ENCODE measurements around the gene GFOD2. TPM values are rescaled to one million over a fixed set of nuclear protein-coding genes. Genes with fewer than 3 reads are reported as not detected.
A peak's percentile ranks its signal among the peaks of the same experiment; 100 is the strongest.
"Not testable (repeated sequence)": the region's sequence is repeated elsewhere in the genome, so short reads cannot be mapped to it uniquely, and the experiment has no call there.

The GFOD2 gene
- total RNA-seq, 1 donor from 2014 or later = 12.5 TPM

DNA sequence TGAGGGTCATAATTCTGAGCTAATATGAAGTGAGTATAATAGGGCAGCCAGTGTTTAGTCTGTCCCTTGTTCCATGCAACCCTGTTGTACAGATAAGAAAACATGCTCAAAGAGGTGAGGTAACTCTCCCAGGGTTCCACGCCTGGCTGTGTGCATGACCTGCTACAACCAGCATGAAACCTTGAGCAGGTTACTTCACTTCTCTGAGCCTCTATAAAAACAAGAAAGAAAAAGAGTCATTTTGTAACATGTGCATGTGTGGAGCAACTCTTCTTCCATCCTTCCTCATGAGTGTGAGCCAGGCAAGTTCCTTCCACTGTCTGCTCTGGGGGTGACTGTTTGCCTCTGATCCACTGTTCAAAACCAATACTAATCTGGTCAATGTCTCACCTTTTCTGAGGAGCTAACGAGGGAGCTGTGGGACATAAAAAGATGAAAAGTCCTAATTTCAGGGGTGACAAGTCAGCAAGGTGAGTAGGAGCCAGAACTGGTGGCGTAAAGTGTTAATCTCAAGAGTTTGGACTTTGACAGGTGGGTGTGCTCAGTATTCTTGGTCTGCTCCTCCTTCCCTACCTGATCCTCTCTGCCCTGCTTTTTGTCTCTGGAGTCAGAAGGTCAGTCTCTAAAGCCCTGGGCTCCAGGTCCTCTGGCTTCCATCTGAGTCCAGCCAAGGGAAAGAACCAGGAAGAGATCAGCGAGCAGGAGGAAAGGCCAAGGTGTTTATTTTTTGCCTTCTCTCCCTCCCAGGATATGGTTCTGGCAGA, 21.5 kb downstream of the GFOD2 start:
- Histone ChIP-seq H3K9ac (ENCODE audit: low read depth in 1 of 3, low read length in 3 of 3) (no peak overlapping the region), H3K9me3 (ENCODE audit: control insufficient read depth in 3 of 3, low read length in 3 of 3) (no peaks in the 10 kb centered on the region), H3K4me3 (ENCODE audit: low read length in 3 of 3) (no peak overlapping the region), H3K36me3 (ENCODE audit: control insufficient read depth in 3 of 3, insufficient read depth in 3 of 3, low read length in 3 of 3) (no peaks in the 10 kb centered on the region), H3K27ac (ENCODE audit: low read depth, low read length) (no peak overlapping the region), H3K4me1 (ENCODE audit: control insufficient read depth in 3 of 3, insufficient read depth in 3 of 3, low read length in 3 of 3) (no peaks in the 10 kb centered on the region), H3K27me3 (ENCODE audit: control insufficient read depth in 3 of 3, insufficient read depth in 3 of 3, low read length in 3 of 3) (no peaks in the 10 kb centered on the region)

DNA sequence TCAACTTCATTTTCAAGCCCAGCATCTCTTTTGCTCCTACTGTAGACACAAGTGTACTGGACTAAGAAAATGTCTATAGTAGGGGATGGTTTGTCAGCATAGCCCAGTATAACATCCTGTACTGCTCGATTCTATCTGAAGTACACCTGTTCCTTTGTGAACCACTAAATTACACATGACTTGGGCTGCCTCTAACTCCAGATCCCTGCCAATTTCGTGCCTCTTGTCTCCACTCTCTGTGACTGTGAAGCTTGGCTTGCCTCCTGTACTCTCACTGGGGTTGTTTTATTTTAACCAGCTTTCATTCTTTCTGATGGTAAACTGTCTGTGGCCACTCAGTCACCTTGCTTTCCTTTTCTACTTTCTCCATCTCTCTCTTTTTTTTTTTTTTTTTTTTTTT, 24.5 kb downstream of the GFOD2 start:
- Histone ChIP-seq H3K4me3 (ENCODE audit: low read length in 3 of 3) (no peak overlapping the region), H3K36me3 (ENCODE audit: control insufficient read depth in 3 of 3, insufficient read depth in 3 of 3, low read length in 3 of 3) (no peaks in the 10 kb centered on the region), H3K27me3 (ENCODE audit: control insufficient read depth in 3 of 3, insufficient read depth in 3 of 3, low read length in 3 of 3) (no peaks in the 10 kb centered on the region), H3K9ac (ENCODE audit: low read depth in 1 of 3, low read length in 3 of 3) (peak overlapping the region in 1 of 3 donors; percentile 30), H3K27ac (ENCODE audit: low read depth, low read length) (no peak overlapping the region), H3K4me1 (ENCODE audit: control insufficient read depth in 3 of 3, insufficient read depth in 3 of 3, low read length in 3 of 3) (no peaks in the 10 kb centered on the region), H3K9me3 (ENCODE audit: control insufficient read depth in 3 of 3, low read length in 3 of 3) (no peaks in the 10 kb centered on the region)

DNA sequence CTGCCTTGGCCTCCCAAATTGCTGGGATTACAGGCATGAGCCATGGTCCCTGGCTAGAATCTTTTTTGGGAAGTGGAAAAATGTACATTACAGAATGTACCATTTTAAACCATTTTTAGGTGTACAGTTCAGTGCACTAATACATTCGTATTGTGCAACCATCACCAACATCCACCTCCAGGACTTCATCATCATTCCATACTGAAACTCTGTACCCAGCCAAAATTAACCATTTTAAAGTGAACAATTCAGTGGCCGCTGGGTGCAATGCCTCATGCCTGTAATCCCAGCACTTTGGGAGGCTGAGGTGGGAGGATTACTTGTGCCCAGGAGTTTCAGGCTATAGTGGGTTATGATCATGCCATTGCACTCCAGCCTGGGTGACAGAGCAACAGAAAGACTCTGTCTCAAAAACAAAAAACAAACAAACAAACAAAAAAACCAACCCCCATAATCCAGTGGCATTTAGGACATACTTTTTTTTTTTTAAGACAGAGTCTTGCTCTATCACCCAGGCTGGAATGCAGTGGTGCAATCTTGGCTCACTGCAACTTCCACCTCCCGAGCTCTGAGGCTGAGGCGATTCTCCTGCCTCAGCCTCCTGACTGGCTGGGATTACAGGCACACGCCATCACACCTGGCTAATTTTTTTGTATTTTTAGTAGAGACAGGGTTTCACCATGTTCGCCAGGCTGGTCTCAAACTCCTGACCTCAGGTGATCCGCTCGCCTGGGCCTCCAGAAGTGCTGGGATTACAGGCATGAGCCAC, 25.4 kb downstream of the GFOD2 start:
- H3K36me3 ChIP-seq (ENCODE audit: control insufficient read depth in 3 of 3, insufficient read depth in 3 of 3, low read length in 3 of 3); H3K27me3 ChIP-seq (ENCODE audit: control insufficient read depth in 3 of 3, insufficient read depth in 3 of 3, low read length in 3 of 3); H3K9me3 ChIP-seq (ENCODE audit: control insufficient read depth in 3 of 3, low read length in 3 of 3); H3K9ac ChIP-seq (ENCODE audit: low read depth in 1 of 3, low read length in 3 of 3); H3K27ac ChIP-seq (ENCODE audit: low read depth, low read length); H3K4me1 ChIP-seq (ENCODE audit: control insufficient read depth in 3 of 3, insufficient read depth in 3 of 3, low read length in 3 of 3); H3K4me3 ChIP-seq (ENCODE audit: low read length in 3 of 3): not testable (repeated sequence)

DNA sequence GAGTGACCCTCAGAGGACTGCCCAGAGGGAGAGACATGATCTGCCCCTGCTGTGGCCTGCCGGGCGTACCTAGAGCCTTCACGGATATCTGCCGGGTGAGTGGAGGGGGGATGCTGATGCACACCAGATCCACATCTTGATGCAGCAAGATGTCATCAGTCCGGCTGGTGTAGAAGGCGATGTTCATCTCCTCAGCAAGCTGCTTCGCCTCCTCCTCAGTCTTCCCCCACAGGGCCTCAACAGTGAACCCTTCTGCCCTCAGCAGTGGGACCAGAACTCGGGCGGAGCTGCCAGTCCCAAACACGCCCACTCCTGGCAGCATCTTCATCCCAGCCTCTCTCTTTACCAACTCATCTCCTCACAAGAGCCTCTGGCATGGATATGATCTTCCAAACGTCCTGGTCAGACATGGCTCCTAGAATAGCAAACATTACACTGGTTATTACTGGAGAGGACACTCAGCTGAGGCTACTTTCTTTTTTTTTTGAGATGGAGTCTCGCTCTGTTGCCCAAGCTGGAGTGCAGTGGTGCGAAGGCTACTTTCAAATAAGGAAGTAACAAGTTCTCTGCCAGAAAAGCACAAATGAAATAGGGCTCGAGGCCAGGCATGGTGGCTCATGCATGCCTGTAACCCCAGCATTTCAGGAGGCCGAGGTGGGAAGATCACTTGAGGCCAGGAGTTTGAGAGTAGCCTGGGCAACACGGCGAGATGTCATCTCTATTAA, 33.6 kb downstream of the GFOD2 start:
- peak overlapping the region; percentile 16 for H3K27ac ChIP-seq (ENCODE audit: low read depth, low read length)
- no peaks in the 10 kb centered on the region for H3K9me3 ChIP-seq (ENCODE audit: control insufficient read depth in 3 of 3, low read length in 3 of 3)
- H3K4me3 ChIP-seq (ENCODE audit: low read length in 3 of 3) = no peak overlapping the region
- H3K4me1 ChIP-seq (ENCODE audit: control insufficient read depth in 3 of 3, insufficient read depth in 3 of 3, low read length in 3 of 3) = peaks cover 3 to 9% (median 5%) of the 10 kb centered on the region in 3 donors
- H3K36me3 ChIP-seq (ENCODE audit: control insufficient read depth in 3 of 3, insufficient read depth in 3 of 3, low read length in 3 of 3) = peaks cover 8 to 11% (median 8%) of the 10 kb centered on the region in 3 donors
- no peak overlapping the region for H3K9ac ChIP-seq (ENCODE audit: low read depth in 1 of 3, low read length in 3 of 3)
- H3K27me3 ChIP-seq (ENCODE audit: control insufficient read depth in 3 of 3, insufficient read depth in 3 of 3, low read length in 3 of 3) = no peaks in the 10 kb centered on the region

DNA sequence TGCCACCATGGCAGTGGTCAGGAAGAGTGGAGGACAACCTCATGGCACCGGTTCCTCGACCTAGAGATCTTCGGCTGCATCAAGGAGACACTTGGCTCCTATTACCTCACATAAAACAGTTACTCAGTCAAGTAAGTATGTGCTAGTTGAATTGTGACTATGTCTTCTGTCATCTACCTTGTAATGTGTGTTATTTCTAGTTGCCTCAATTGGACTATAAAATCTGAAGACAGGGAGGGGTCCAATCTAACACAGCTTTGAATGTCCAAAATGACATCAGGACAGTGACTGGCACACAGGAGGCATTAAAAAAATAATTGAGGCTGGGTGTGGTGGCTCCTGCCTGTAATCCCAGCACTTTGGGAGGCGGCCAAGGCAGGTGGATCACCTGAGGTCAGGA, 35.3 kb downstream of the GFOD2 start:
- Histone ChIP-seq H3K4me3 (ENCODE audit: low read length in 3 of 3) (no peak overlapping the region), H3K27me3 (ENCODE audit: control insufficient read depth in 3 of 3, insufficient read depth in 3 of 3, low read length in 3 of 3) (no peaks in the 10 kb centered on the region), H3K36me3 (ENCODE audit: control insufficient read depth in 3 of 3, insufficient read depth in 3 of 3, low read length in 3 of 3) (peaks cover 8 to 11% (median 8%) of the 10 kb centered on the region in 3 donors), H3K9ac (ENCODE audit: low read depth in 1 of 3, low read length in 3 of 3) (no peak overlapping the region), H3K4me1 (ENCODE audit: control insufficient read depth in 3 of 3, insufficient read depth in 3 of 3, low read length in 3 of 3) (peaks cover 3 to 9% (median 5%) of the 10 kb centered on the region in 3 donors), H3K9me3 (ENCODE audit: control insufficient read depth in 3 of 3, low read length in 3 of 3) (no peaks in the 10 kb centered on the region), H3K27ac (ENCODE audit: low read depth, low read length) (no peak overlapping the region)

DNA sequence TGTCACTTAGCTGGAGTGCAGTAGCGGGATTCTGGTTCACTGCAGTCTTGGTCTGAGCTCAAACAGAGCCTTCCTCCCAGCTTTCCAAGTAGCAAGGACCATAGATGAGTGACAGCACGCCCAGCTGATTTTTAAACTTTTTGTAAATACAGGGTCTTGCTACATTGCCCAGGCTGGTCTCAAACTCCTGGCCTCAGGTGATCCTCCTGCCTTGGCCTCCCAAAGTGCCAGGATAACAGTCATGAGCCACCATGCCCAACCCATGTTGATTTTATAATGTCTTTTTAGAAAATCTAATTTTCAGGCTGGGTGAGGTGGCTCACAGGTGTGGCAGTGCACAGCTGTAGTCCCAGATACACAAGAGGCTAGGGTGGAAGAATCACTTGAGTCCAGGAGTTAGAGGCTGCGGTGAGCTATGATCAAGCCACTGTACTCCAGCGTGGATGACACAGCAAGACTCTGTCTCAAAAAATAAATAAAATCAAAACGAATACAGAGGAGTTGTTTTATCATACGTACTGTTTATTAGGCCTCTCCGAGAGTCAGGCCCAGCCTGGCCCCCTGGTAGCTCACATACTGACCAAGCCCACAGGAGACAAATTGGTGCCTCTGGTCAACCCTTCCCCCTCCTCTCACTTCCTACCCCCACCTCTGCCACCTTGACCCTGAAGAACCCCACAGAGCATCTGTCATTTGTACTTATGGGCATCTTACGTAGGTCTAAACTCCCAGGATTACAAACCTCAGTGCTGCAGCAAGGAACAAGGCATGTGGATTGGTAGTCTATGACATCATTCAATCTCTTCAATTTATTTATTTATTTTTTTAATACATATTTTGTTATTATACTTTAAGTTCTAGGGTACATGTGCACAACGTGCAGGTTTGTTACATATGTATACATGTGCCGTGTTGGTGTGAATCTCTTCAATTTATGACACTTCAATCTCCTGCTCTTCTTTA, 38.9 kb downstream of the GFOD2 start:
- H3K9me3 ChIP-seq (ENCODE audit: control insufficient read depth in 3 of 3, low read length in 3 of 3) = no peaks in the 10 kb centered on the region
- no peak overlapping the region for H3K4me3 ChIP-seq (ENCODE audit: low read length in 3 of 3)
- no peak overlapping the region for H3K9ac ChIP-seq (ENCODE audit: low read depth in 1 of 3, low read length in 3 of 3)
- H3K27me3 ChIP-seq (ENCODE audit: control insufficient read depth in 3 of 3, insufficient read depth in 3 of 3, low read length in 3 of 3) = no peaks in the 10 kb centered on the region
- no peak overlapping the region for H3K27ac ChIP-seq (ENCODE audit: low read depth, low read length)
- H3K4me1 ChIP-seq (ENCODE audit: control insufficient read depth in 3 of 3, insufficient read depth in 3 of 3, low read length in 3 of 3) = peaks cover under 1 to 3% (median under 1%) of the 10 kb centered on the region in 3 donors
- peaks cover 4 to 9% (median 6%) of the 10 kb centered on the region in 3 donors for H3K36me3 ChIP-seq (ENCODE audit: control insufficient read depth in 3 of 3, insufficient read depth in 3 of 3, low read length in 3 of 3)

DNA sequence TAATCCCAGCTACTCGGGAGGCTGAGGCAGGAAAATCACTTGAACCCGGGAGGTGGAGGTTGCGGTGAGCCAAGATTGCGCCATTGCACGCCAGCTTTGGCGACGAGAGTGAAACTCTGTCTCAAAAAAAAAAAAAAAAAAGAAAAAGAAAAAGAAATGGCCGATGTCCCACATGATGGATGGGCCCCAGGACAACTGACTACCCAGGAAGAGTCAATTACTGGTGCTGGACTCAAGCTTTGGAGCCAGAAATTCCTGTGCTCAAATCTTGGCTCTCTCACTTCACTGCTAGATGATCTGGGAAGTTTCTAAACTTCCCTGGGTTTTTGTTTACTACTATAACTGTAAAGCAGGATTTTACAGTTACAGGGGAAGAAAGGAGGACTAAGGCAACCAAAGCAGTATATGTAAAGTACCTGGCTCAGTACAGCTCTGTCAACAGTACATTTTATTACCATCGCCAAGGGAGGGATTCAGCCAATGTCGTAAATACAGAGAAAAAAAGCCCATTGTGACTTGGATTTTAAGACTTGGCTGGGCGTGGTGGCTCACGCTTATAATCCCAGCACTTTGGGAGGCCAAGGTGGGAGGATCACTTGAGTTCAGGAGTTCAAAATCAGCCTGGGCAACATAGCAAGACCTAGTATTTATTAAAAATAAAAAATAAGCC, 40.6 kb downstream of the GFOD2 start:
- Histone ChIP-seq H3K27me3 (ENCODE audit: control insufficient read depth in 3 of 3, insufficient read depth in 3 of 3, low read length in 3 of 3) (no peaks in the 10 kb centered on the region), H3K36me3 (ENCODE audit: control insufficient read depth in 3 of 3, insufficient read depth in 3 of 3, low read length in 3 of 3) (peaks cover 0 to 5% (median 4%) of the 10 kb centered on the region in 3 donors)

DNA sequence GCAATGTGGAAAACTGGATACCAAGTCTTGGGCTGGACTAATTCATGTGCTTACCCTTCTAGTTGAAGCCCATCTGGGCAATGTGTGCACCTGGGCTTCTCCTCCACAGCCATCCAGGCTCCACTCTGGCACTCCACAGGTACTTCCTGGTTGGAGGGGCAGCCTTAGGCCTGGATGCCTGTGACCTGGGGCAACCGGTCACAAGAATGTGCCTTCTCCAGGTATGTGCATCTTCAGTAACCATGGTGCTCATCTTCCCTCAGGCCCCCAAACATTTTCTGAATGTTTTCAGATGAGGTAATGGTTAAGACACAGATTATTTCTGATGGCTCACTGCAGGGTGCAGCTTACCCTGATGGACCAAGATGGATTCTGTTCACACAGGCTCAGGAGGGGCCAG, 41.4 kb downstream of the GFOD2 start:
- Histone ChIP-seq H3K4me1 (ENCODE audit: control insufficient read depth in 3 of 3, insufficient read depth in 3 of 3, low read length in 3 of 3) (peaks cover 15 to 22% (median 22%) of the 10 kb centered on the region in 3 donors), H3K27ac (ENCODE audit: low read depth, low read length) (no peak overlapping the region), H3K9ac (ENCODE audit: low read depth in 1 of 3, low read length in 3 of 3) (no peak overlapping the region), H3K9me3 (ENCODE audit: control insufficient read depth in 3 of 3, low read length in 3 of 3) (no peaks in the 10 kb centered on the region), H3K27me3 (ENCODE audit: control insufficient read depth in 3 of 3, insufficient read depth in 3 of 3, low read length in 3 of 3) (no peaks in the 10 kb centered on the region), H3K36me3 (ENCODE audit: control insufficient read depth in 3 of 3, insufficient read depth in 3 of 3, low read length in 3 of 3) (peaks cover 0 to 5% (median 3%) of the 10 kb centered on the region in 3 donors), H3K4me3 (ENCODE audit: low read length in 3 of 3) (no peak overlapping the region)

More for the DNA sequence above, 40.6 kb downstream of the GFOD2 start:
- no peaks in the 10 kb centered on the region for H3K9me3 ChIP-seq (ENCODE audit: control insufficient read depth in 3 of 3, low read length in 3 of 3)
- H3K4me3 ChIP-seq (ENCODE audit: low read length in 3 of 3) = no peak overlapping the region
- H3K27ac ChIP-seq (ENCODE audit: low read depth, low read length) = no peak overlapping the region
- H3K9ac ChIP-seq (ENCODE audit: low read depth in 1 of 3, low read length in 3 of 3) = no peak overlapping the region
- H3K4me1 ChIP-seq (ENCODE audit: control insufficient read depth in 3 of 3, insufficient read depth in 3 of 3, low read length in 3 of 3) = peaks cover 9 to 15% (median 14%) of the 10 kb centered on the region in 3 donors

DNA sequence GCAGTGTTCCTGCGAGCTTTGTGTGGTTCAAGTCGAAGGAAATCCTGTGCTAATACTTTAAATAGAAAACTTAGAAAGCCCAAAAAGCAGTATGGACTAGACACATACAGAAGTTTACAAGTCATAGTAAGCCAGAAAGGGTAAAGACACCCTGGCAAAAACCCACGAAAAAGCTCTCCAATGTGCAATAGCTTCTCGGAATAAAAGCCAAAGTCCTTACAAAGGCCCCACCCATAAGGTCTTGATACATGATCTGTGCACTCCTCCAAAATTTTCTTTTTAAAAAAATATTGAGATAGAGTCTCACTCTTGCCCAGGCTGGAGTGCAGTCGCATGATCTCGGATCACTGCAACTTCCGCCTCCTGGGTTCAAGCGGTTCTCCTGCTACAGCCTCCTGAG, 42.2 kb downstream of the GFOD2 start:
- H3K4me1 ChIP-seq (ENCODE audit: control insufficient read depth in 3 of 3, insufficient read depth in 3 of 3, low read length in 3 of 3) = peaks cover 15 to 27% (median 22%) of the 10 kb centered on the region in 3 donors
- no peak overlapping the region for H3K27ac ChIP-seq (ENCODE audit: low read depth, low read length)
- no peaks in the 10 kb centered on the region for H3K9me3 ChIP-seq (ENCODE audit: control insufficient read depth in 3 of 3, low read length in 3 of 3)
- no peak overlapping the region for H3K9ac ChIP-seq (ENCODE audit: low read depth in 1 of 3, low read length in 3 of 3)
- peaks cover 0 to 5% (median 3%) of the 10 kb centered on the region in 3 donors for H3K36me3 ChIP-seq (ENCODE audit: control insufficient read depth in 3 of 3, insufficient read depth in 3 of 3, low read length in 3 of 3)
- no peaks in the 10 kb centered on the region for H3K27me3 ChIP-seq (ENCODE audit: control insufficient read depth in 3 of 3, insufficient read depth in 3 of 3, low read length in 3 of 3)
- no peak overlapping the region for H3K4me3 ChIP-seq (ENCODE audit: low read length in 3 of 3)
